Measurements from ENCODE around the gene ECT2.
"Not testable (repeated sequence)": the region's sequence is repeated elsewhere in the genome, so short reads cannot be mapped to it uniquely, and the experiment has no call there.

Gene ECT2

GRCh38 chr3:172813462-172813861 lies 62.9 kb downstream of the ECT2 start:
- DNase-seq (ENCODE audit: low spot score) = no peak

GRCh38 chr3:172814738-172815137 lies 64.2 kb downstream of the ECT2 start:
- DNase-seq (ENCODE audit: low spot score) = no peak

- DNase-seq (ENCODE audit: low spot score) = no peak
These were observed 65.3 kb downstream of the ECT2 start for GRCh38 chr3:172815857-172816256.

GRCh38 chr3:172816281-172816680 lies 65.8 kb downstream of the ECT2 start:
- no peak for DNase-seq (ENCODE audit: low spot score)

- DNase-seq (ENCODE audit: low spot score) = no peak
These were observed 66.4 kb downstream of the ECT2 start for GRCh38 chr3:172816968-172817367.

GRCh38 chr3:172820492-172820891 lies 70.0 kb downstream of the ECT2 start:
- no peak for DNase-seq (ENCODE audit: low spot score)

GRCh38 chr3:172824229-172824628 lies 73.7 kb downstream of the ECT2 start:
- DNase-seq (ENCODE audit: low spot score) = no peak

GRCh38 chr3:172827231-172827630 lies 76.7 kb downstream of the ECT2 start:
- not testable (repeated sequence) for DNase-seq (ENCODE audit: low spot score)

- no peak for DNase-seq (ENCODE audit: low spot score)
These were observed 82.5 kb downstream of the ECT2 start for GRCh38 chr3:172832983-172833382.

- DNase-seq (ENCODE audit: low spot score) = no peak
These were observed 86.0 kb downstream of the ECT2 start for GRCh38 chr3:172836390-172836997.

- DNase-seq (ENCODE audit: low spot score) = no peak
These were observed 89.2 kb downstream of the ECT2 start for GRCh38 chr3:172839679-172840078.

- DNase-seq (ENCODE audit: low spot score) = no peak
These were observed 89.9 kb downstream of the ECT2 start for GRCh38 chr3:172840463-172840862.

GRCh38 chr3:172840913-172841312 lies 90.4 kb downstream of the ECT2 start:
- no peak for DNase-seq (ENCODE audit: low spot score)

GRCh38 chr3:172844428-172844827 lies 93.9 kb downstream of the ECT2 start:
- DNase-seq (ENCODE audit: low spot score) = no peak

GRCh38 chr3:172846103-172846561 lies 95.6 kb downstream of the ECT2 start:
- no peak for DNase-seq (ENCODE audit: low spot score)

- no peak for DNase-seq (ENCODE audit: low spot score)
These were observed 96.2 kb downstream of the ECT2 start for GRCh38 chr3:172846706-172847105.

GRCh38 chr3:172847292-172847691 lies 96.8 kb downstream of the ECT2 start:
- DNase-seq (ENCODE audit: low spot score) = no peak

- no peak for DNase-seq (ENCODE audit: low spot score)
These were observed 98.4 kb downstream of the ECT2 start for GRCh38 chr3:172848910-172849309.

GRCh38 chr3:172853005-172853404 lies 102.5 kb downstream of the ECT2 start:
- DNase-seq (ENCODE audit: low spot score) = no peak

GRCh38 chr3:172853921-172854666 lies 103.6 kb downstream of the ECT2 start:
- no peak for DNase-seq (ENCODE audit: low spot score)

GRCh38 chr3:172855037-172855436 lies 104.5 kb downstream of the ECT2 start:
- no peak for DNase-seq (ENCODE audit: low spot score)

GRCh38 chr3:172856795-172857742 lies 106.5 kb downstream of the ECT2 start:
- no peak for DNase-seq (ENCODE audit: low spot score)

GRCh38 chr3:172859041-172859440 lies 108.5 kb downstream of the ECT2 start:
- DNase-seq (ENCODE audit: low spot score) = no peak

Data from hematopoietic multipotent progenitor cell treated with erythropoietin and hydrocortisone succinate and interleukin-3 and kit ligand, for 17 days (in vitro differentiated cells).